ENCODE data around the gene LCP2.
A peak's percentile ranks its signal among the peaks of the same experiment; 100 is the strongest.
"Not testable (repeated sequence)": the region's sequence is repeated elsewhere in the genome, so short reads cannot be mapped to it uniquely, and the experiment has no call there.

Gene LCP2

GRCh38 chr5:170273968-170274710 is 23.4 kb downstream of the LCP2 start:
- DNase-seq (ENCODE audit: low spot score): peak; percentile 73

- no peak for DNase-seq (ENCODE audit: low spot score)
Observed at GRCh38 chr5:170270293-170271069, 27.1 kb downstream of the LCP2 start.

DNA sequence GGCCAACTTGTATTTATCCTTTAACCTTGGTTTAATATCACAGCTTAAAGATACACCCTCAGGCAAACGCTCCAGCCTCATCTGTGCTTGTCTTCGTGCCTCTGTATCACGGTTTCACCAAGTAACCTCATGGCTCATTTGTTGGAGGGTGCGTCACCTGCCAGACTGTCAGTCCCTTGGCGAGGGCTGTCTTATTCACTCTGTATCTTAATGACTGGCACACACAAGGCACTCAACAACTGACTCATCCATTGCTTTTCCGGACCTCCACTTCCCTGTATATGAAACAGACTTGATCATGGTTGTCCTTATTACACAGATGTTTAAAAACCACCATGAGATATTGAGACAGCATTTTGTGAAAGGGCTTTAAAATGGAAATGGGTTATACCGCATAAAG is 28.0 kb downstream of the LCP2 start:
- DNase-seq (ENCODE audit: low spot score): peak; percentile 89

- no peak for DNase-seq (ENCODE audit: low spot score)
Observed at GRCh38 chr5:170268884-170269283, 28.7 kb downstream of the LCP2 start.

- no peak for DNase-seq (ENCODE audit: low spot score)
Observed at GRCh38 chr5:170268153-170268689, 29.4 kb downstream of the LCP2 start.

GRCh38 chr5:170267431-170268152 is 30.0 kb downstream of the LCP2 start:
- DNase-seq (ENCODE audit: low spot score): peak; percentile 84

DNA sequence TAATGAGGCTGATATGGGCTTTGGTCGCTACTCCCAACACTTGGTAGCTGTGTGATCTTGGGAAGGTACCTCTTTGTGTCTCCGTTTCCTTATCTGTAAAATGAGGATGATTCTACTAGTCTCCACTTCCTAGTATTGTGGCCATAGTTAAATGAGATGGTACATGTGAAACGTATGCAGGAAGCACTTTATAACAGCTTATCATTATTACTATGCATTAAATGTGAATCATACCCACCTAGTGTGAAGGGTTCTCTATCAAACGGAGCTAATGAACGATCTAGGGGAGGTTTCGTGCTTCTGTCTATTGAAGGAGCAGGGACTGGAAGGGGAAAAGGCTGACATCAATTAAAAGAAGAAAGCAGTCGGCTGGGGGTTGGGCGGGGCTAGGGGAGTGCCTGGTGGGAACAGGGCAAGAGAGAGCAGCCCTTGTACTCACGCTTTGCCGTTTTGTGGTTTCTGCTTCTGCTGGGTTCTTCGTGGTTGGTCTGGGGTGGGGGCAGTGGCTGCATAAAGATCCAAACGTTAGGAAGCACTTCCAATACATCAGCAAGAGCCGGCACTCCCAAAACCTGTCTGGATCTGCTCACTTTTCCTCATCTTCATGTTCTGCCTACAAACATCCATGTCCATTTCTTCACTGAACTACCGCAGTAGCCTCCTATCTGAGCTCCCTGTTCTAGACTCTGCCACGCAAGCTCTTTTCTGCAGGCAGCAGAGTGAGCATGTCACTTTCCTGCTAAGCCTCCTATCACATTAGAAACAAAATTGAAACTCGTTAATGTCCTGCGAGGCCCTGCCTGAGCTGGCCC is 30.8 kb downstream of the LCP2 start:
- DNase-seq (ENCODE audit: low spot score): peak; percentile 56

DNA sequence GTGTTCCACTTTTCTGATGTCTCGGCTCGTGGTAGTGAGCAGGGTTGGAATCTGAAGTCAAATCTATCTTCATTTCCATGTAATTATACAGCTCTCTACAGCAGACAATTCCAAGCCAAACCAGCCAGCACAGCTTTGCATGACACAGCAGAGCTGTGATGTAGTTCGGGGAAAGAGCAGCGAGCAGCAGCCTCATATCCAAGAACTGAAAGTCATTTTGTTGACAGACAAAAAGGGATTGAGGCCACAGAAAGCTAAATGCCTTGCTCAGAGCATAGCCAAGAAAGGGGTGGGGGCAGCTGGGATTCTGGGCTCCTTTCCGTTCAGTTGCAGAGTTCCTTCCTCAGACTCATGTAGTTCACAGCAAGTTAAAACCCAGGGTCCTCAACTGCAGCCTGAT is 32.1 kb downstream of the LCP2 start:
- DNase-seq (ENCODE audit: low spot score): no peak

DNA sequence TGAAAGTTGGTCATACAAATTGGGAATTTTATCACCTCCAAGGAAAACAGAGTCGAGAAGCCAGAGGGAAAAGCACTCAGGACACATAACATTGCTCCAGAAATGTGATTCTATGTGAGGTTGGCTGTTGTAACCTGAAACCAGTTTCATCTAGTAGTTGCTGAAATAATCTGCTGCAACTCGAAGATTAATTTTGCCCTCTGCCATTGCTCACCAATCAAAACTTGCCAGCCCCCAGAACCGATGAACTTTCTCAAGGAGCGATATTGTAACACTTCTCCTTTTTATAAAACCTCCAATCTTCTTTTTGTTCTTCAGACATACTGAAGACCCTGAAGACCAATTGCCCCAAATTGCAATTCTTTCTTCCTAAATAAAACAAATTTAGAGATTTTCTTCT is 33.7 kb downstream of the LCP2 start:
- no peak for DNase-seq (ENCODE audit: low spot score)

GRCh38 chr5:170262061-170263045 is 35.2 kb downstream of the LCP2 start:
- peak; percentile 70 for DNase-seq (ENCODE audit: low spot score)

DNA sequence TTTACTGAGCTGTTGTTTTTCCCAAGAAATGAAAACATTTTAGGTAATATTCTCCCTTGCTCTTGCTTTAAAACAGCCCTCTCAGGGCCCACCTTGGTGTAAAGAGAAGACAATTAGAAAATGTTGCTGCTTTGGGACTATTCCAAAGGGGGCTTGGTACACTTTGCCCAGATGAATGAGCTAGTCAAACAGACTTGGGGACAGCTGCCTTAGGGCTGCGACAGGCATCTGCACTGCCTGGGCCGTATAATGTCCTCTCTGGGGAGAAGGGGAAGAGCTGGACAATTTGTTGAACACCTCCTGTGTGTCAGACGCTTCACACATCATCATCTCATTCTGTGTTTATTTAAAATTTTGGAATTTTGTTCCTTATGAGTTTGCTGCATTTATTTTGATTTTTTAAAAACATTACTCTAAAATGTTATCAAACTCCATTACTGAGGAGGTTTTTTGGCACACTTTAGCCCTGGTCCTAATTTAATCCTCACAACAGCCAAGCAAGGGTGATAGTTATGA is 36.0 kb downstream of the LCP2 start:
- no peak for DNase-seq (ENCODE audit: low spot score)

GRCh38 chr5:170257370-170257769 is 40.2 kb downstream of the LCP2 start:
- no peak for DNase-seq (ENCODE audit: low spot score)

DNA sequence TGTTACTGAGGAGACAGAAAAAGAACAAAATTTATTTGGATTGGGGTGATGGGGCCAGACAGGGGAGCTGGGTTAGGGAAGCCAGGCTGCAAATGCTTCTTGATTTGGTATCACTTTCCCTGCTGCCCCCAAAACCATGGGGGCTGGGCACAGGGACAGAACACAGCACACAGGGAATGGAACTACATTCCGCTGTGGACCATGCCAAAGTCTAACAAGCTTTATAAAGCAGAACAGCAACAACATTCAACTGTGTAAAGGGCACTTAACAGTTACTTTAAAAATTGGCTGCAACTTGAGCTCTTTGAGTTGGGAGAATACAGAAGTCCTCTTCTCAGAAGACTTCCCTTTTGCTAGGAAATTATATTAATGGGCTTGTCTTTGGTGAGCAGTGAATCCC is 41.0 kb downstream of the LCP2 start:
- DNase-seq (ENCODE audit: low spot score): no peak

- DNase-seq (ENCODE audit: low spot score): peak; percentile 90
Observed at GRCh38 chr5:170254056-170254455, 43.5 kb downstream of the LCP2 start.

DNA sequence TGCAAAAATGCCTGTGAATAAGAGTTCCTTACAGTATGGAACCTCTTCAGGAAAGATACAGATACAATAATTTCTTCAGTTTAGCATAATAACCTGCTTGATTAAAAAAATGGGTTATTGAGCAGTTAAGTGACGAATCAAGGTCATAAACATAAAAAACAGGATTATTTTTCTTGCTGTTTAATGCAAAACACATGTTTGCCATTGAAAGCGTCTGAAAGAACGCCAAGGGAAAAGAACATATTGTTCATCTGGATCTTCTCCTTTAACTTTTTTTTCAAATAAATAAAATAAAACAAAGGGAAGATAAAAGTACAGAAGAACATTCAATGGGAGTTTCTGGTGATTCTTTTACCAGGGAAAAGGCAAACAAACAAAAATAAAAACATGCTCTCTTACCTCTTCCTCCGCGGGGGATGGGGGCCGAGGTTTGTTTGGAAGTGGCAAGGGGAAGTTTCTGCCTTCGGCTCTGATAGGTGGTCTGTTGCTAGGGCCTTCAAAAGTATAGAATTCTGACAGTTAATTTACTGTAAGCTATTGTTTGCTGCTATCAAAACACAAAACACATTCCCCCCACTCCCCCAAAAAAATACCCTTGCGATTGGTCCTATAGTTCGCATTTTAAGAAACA is 44.7 kb downstream of the LCP2 start:
- DNase-seq (ENCODE audit: low spot score): no peak

DNA sequence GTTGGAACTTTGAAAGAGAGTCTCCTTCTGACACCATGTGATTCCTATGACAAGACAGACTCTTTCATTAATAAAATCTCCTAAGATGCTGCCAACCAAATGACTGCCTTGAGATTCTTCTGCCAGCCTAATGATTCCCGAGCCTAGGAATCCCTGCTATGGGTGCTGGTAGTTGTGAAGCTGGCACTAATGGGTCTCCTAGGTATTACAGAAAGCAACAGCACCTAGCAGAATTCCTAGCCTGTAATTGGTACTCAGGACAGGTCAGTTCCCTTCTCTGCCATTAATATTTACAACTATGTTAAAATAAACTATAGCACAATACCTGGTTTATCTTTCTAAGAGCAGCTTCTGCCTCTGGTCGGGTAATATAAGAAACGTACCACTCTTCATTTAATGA is 45.5 kb downstream of the LCP2 start:
- DNase-seq (ENCODE audit: low spot score): no peak

DNA sequence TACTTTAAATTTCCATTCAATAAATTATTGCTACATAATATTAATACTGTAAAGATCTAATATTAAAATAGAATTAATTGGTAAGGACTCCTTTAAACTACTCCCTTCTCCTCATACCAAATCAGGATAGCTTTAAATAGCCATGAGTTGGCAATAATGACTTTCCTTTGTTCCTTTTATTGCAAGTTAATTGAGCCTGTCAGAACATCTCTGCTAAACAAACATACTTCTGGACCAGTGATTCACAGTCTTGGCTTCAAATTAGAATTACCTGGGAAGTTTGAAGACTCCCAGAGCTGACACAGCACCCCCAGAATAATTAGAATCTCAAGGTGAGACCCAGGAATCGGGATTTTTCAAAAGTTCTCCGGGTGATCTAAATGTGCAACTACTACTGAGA is 46.1 kb downstream of the LCP2 start:
- DNase-seq (ENCODE audit: low spot score): no peak

DNA sequence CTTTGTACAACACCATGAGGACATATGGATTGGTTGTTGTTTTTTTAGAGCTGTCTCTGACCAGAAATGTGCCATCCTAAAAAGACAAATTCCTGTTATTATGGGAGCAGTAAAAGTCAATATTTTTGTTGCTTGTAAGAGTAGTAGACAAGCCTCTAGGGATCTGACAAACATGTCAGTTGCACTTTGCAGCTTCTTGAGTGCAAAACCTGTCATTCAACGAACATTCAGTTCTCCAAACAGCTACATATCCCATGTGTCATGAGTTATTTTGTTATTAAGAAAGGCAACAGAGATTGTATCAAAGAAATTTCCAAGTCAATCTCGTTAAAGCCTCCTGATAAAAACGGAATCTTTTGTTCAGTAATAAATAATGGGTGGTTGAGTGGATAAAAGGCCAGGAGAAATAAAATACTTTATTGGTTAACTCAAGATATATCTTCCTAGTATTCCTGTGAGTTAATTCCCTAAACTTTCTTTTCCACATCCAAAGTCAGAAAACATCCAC is 46.7 kb downstream of the LCP2 start:
- DNase-seq (ENCODE audit: low spot score): no peak

DNA sequence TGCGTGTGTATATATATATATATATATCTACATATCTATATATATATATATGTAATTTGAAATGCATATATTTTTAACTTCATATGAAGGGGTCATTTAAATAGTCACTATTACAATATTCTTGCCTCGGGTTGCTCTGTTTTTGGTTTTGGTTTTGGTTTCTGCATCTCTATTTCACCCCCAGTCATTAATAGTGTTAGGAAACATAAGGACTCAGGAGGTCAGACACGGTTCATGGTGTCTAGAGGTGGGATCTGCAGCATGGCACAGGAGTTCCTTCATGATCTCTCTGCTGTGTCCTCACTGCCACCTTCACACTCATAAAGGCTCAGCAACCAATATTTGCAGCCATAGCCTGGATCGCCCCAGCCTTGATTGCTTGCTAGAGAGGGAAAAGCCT is 48.2 kb downstream of the LCP2 start:
- DNase-seq (ENCODE audit: low spot score): no peak

GRCh38 chr5:170248931-170249227 is 48.7 kb downstream of the LCP2 start:
- DNase-seq (ENCODE audit: low spot score): not testable (repeated sequence)
